C4-2B (cell line): ENCODE data around the gene FBXL17.

Experiments used
- H3K27ac ChIP-seq: fragments of 450-650 bp; 2 replicates; pipeline ENCODE4 v1.5.1; 2017
- CTCF ChIP-seq: fragments of 450-650 bp; conservative IDR thresholded peaks from 2 replicates; pipeline ENCODE4 v1.5.1; 2017; ENCODE audit warnings: mild to moderate bottlenecking
- ZFX ChIP-seq: fragments of 450-650 bp; IDR thresholded peaks from 2 replicates; pipeline ENCODE4 v1.6.1; 2017

The FBXL17 gene

GRCh38 chr5:108263338-108263737 is 118.6 kb downstream of the FBXL17 start:
- TF ChIP-seq ZFX, result no peak
- no peak for TF ChIP-seq CTCF

GRCh38 chr5:108260858-108261170 is 121.1 kb downstream of the FBXL17 start:
- TF ChIP-seq ZFX (no peak), CTCF (peak; percentile 2)
- H3K27ac ChIP-seq, result peak overlapping the region; percentile 64; the same call in 1 of the 2 replicates

More at GRCh38 chr5:108263338-108263737, 118.6 kb downstream of the FBXL17 start:
- peak overlapping the region; percentile 89 for H3K27ac ChIP-seq

GRCh38 chr5:108260117-108260857 is 121.6 kb downstream of the FBXL17 start:
- peak overlapping the region; percentile 64; the same call in 1 of the 2 replicates for H3K27ac ChIP-seq
- TF ChIP-seq CTCF (peak; percentile 98), ZFX (no peak)

- H3K27ac ChIP-seq, result no peak overlapping the region
- TF ChIP-seq CTCF, result no peak
- no peak for TF ChIP-seq ZFX
Observed at GRCh38 chr5:108259306-108259705, 122.6 kb downstream of the FBXL17 start.

GRCh38 chr5:108257996-108258395 is 123.9 kb downstream of the FBXL17 start:
- peak overlapping the region; percentile 34; the same call in 1 of the 2 replicates for H3K27ac ChIP-seq
- TF ChIP-seq CTCF, result no peak
- TF ChIP-seq ZFX, result no peak

GRCh38 chr5:108255468-108255867 is 126.4 kb downstream of the FBXL17 start:
- no peak overlapping the region for H3K27ac ChIP-seq
- no peak for TF ChIP-seq ZFX
- TF ChIP-seq CTCF, result no peak

- no peak overlapping the region for H3K27ac ChIP-seq
- TF ChIP-seq ZFX (no peak), CTCF (no peak)
Observed at GRCh38 chr5:108251350-108251749, 130.5 kb downstream of the FBXL17 start.
